GM21576 (cell line): Measurements from ENCODE around the gene ATP6V1G3.
"Not testable (repeated sequence)": the region's sequence is repeated elsewhere in the genome, so short reads cannot be mapped to it uniquely, and the experiment has no call there.

Experiments
- ATAC-seq: cut with Tn5 transposase; IDR thresholded peaks from one replicate; pipeline ENCODE4 v1.9.1; 2021; ENCODE audit warnings: mild to moderate bottlenecking, moderate library complexity; ENCODE audit not compliant: unreplicated experiment

The ATP6V1G3 gene

GRCh38 chr1:198540580-198540979, at the start of gene ATP6V1G3:
Gene ATP6V1G3, minus strand, starts transcription at chr1:198540680. Its CDS starts 30 bp downstream, at chr1:198540650.
- ATAC-seq, result no peak

DNA sequence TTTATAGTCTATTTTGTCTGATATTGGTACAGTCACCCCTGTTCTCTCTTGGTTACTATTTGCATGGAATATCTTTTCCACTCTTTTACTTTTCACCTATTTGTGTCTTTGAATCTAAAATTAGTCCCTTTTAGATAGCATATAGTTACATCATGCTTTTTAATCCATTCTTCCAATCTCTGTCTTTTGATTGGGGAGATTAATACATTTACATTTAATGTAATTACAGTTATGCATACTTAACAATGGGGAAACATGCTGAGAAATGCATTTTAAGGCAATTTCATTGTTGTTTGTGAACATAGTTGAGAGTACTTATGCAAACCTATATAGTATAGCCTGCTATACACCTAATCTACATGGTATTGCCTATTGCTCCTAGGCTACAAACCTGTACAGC, 48.4 kb upstream of the ATP6V1G3 start:
- ATAC-seq, result no peak

GRCh38 chr1:198584163-198584562, 43.7 kb upstream of the ATP6V1G3 start:
- no peak for ATAC-seq

GRCh38 chr1:198583209-198583802, 42.8 kb upstream of the ATP6V1G3 start:
- ATAC-seq, result not testable (repeated sequence)

GRCh38 chr1:198577444-198577843, 37.0 kb upstream of the ATP6V1G3 start:
- ATAC-seq, result no peak

- ATAC-seq, result peak; percentile 88
Observed at GRCh38 chr1:198575798-198576641, 35.5 kb upstream of the ATP6V1G3 start.

- no peak for ATAC-seq
Observed at GRCh38 chr1:198575292-198575691, 34.8 kb upstream of the ATP6V1G3 start.

GRCh38 chr1:198574325-198574724, 33.8 kb upstream of the ATP6V1G3 start:
- ATAC-seq, result no peak

GRCh38 chr1:198564716-198565115, 24.2 kb upstream of the ATP6V1G3 start:
- ATAC-seq, result no peak

DNA sequence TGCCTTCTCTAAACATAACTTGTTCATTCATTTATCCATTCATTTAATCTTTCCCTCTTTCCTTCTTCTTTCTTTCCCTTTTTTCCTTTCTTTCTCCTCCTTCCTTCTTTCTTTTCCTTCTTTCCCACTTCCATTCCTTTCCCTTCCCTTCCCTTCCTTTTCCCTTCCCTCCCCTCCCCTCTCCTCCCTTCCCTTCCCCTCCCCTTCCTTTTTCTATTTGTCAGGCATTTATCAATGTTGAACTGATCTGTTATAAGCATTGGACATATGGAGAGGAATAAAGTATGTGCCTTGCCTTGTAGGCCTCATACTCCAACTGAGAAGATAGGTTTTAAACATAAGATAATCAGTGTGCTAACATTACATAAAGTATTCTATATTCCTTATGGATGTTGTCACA, 23.7 kb upstream of the ATP6V1G3 start:
- ATAC-seq, result no peak

GRCh38 chr1:198563583-198563982, 23.1 kb upstream of the ATP6V1G3 start:
- ATAC-seq, result no peak

DNA sequence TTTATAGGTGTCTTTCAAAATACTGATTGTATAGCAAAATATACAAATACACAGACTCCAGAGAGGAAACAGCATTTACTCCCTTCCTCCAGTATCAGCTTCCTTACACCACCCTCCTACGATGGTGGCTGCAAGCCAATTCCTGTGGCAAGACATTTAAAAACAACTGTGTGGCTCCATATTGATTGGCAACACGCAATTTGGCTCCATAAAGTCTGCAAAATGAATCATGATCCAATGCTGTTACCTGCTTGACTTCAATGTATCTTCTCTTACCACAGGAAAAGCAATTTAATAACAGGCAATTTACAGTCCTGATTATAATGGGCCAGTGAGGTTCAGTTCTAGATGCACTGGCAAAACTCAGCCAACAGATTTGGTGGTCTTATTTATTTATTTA, 19.7 kb upstream of the ATP6V1G3 start:
- ATAC-seq, result no peak

GRCh38 chr1:198559362-198559761, 18.9 kb upstream of the ATP6V1G3 start:
- ATAC-seq, result no peak

GRCh38 chr1:198558402-198558801, 17.9 kb upstream of the ATP6V1G3 start:
- ATAC-seq, result no peak

GRCh38 chr1:198556971-198557370, 16.5 kb upstream of the ATP6V1G3 start:
- peak; percentile 96 for ATAC-seq

DNA sequence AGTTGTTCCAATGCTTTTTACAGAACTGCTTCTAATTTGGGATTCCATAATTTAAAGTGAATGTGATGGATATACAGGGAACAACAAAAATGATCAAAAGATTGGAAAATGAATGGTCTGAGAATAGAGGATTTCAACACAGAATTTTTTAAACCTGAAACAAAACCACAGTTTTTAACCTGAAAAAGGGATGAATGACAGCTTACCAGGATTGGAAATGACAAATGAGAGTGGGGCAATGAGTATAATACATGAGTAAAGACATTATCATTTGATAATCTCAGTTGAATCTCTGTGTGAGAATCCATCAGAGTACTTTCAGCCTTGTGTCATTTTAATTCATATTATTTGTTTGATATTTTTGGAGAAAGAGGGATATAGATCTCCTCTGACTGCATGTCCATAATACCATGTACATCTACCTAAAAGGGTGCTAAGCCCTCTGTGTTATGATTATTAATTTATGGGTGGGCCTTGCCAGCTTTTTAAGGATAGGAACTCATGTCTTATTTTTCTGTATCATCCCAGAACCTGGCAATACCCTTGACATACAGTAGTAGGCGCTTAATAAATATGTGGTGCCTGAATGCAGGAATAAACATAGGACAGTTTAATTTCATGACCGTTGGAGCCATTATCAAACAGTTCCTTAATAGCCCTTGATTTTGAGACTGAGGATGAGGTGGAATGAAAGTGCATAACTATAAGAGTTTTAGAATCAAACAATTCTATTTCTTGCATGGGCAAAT, 12.4 kb upstream of the ATP6V1G3 start:
- ATAC-seq, result no peak

GRCh38 chr1:198550941-198551524, 10.6 kb upstream of the ATP6V1G3 start:
- ATAC-seq, result no peak

DNA sequence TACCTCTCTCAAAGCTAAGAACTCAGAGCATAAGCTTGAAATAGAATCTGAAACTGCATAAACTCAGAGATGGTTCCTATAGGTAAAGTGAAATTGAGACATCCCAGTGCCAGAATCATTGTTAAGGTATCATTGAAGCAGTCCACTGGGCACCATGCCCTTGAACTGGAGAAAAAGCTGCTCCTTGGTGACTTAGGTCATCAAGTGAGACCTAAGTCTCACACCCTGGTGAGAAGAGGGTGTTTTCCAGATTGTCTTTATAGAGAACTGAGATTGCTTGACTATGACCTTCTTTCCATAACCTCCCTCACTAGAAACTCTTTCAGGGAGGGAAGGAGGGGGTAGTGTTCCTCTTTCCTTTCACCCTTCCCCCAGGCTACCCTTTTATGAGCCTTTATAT, 9.4 kb upstream of the ATP6V1G3 start:
- peak; percentile 81 for ATAC-seq

DNA sequence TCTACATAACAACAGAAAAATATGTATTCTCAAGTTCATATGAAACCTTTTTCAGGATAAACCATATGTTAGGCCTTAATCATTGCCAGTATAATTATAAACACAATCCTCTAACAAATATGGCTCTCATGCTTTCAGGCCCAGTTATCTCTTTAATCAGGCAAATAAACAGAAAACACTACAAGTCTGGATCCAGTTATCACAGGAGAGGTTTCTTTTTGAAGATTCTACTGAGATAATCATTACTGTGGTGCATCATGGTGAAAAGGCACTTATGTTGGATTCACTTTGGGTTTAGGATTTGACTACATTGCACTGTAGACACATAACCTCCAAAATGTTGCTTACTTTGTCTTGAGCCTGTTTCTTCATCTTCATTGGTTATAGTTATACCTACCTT, 8.4 kb upstream of the ATP6V1G3 start:
- no peak for ATAC-seq

GRCh38 chr1:198545156-198545555, 4.7 kb upstream of the ATP6V1G3 start:
- no peak for ATAC-seq

GRCh38 chr1:198544265-198544664, 3.8 kb upstream of the ATP6V1G3 start:
- no peak for ATAC-seq
